HepG2 (cell line): ENCODE data around the gene MAPK14. TPM values are rescaled to one million over a fixed set of nuclear protein-coding genes. Genes with fewer than 3 reads are reported as not detected.
A peak's percentile ranks its signal among the peaks of the same experiment; 100 is the strongest.

Experiments used
- CC2D1A ChIP-seq: sonication (generic); formaldehyde crosslinking; IDR thresholded peaks from 2 replicates; pipeline ENCODE4 v1.8.1; 2023; ENCODE audit warnings: mild to moderate bottlenecking, missing genetic modification reagents
- DZIP1 ChIP-seq: sonication (generic); formaldehyde crosslinking; IDR thresholded peaks from 2 replicates; pipeline ENCODE4 v1.5.0; 2020; ENCODE audit warnings: mild to moderate bottlenecking, missing genetic modification reagents
- HIC2 ChIP-seq: sonication (generic); formaldehyde crosslinking; IDR thresholded peaks from 2 replicates; pipeline ENCODE4 v1.9.0; 2022; ENCODE audit warnings: low read depth, missing genetic modification reagents
- MBNL3 ChIP-seq: fragments of 250-450 bp; sonication (Bioruptor Pico); conservative IDR thresholded peaks from 2 replicates; pipeline ENCODE4 v1.8.0; 2022; ENCODE audit warnings: mild to moderate bottlenecking, inconsistent platforms
- NFYB ChIP-seq: sonication (generic); formaldehyde crosslinking; IDR thresholded peaks from 2 replicates; pipeline ENCODE4 v1.4.0; 2020; ENCODE audit warnings: missing genetic modification reagents
- PPARG ChIP-seq: conservative IDR thresholded peaks from 2 replicates; pipeline ENCODE4 v1.6.1; 2016; ENCODE audit warnings: missing biosample characterization, missing genetic modification reagents
- RAD21 ChIP-seq: fragments of 450-650 bp; formaldehyde crosslinking; IDR thresholded peaks from 2 replicates; pipeline ENCODE4 v1.5.0; 2020; ENCODE audit warnings: mild to moderate bottlenecking
- SALL1 ChIP-seq: sonication (generic); formaldehyde crosslinking; IDR thresholded peaks from 2 replicates; pipeline ENCODE4 v1.8.0; 2022; ENCODE audit warnings: mild to moderate bottlenecking, missing genetic modification reagents
- SCMH1 ChIP-seq: sonication (generic); formaldehyde crosslinking; IDR thresholded peaks from 2 replicates; pipeline ENCODE4 v1.9.0; 2021; ENCODE audit warnings: missing genetic modification reagents, mild to moderate bottlenecking, borderline replicate concordance
- SMAD1 ChIP-seq: sonication (generic); formaldehyde crosslinking; IDR thresholded peaks from 2 replicates; pipeline ENCODE4 v1.4.0; 2020; ENCODE audit warnings: missing genetic modification reagents, low read depth, mild to moderate bottlenecking, borderline replicate concordance
- ZBTB21 ChIP-seq: sonication (generic); formaldehyde crosslinking; IDR thresholded peaks from 2 replicates; pipeline ENCODE4 v1.4.0; 2020; ENCODE audit warnings: missing genetic modification reagents
- ZFP82 ChIP-seq: sonication (generic); formaldehyde crosslinking; IDR thresholded peaks from 2 replicates; pipeline ENCODE4 v1.5.1; 2020; ENCODE audit warnings: mild to moderate bottlenecking, missing genetic modification reagents, borderline replicate concordance
- ZNF124 ChIP-seq: sonication (generic); formaldehyde crosslinking; IDR thresholded peaks from 2 replicates; pipeline ENCODE4 v1.4.0; 2020; ENCODE audit warnings: missing genetic modification reagents
- ZNF24 ChIP-seq: fragments of 450-650 bp; IDR thresholded peaks from 2 replicates; pipeline ENCODE4 v1.6.1; 2017; ENCODE audit warnings: antibody characterized with exemption, mild to moderate bottlenecking
- ZNF256 ChIP-seq: sonication (generic); formaldehyde crosslinking; conservative IDR thresholded peaks from 2 replicates; pipeline ENCODE4 v1.4.0; 2020; ENCODE audit warnings: missing genetic modification reagents
- ZNF263 ChIP-seq: sonication (generic); formaldehyde crosslinking; IDR thresholded peaks from 2 replicates; pipeline ENCODE4 v1.4.0; 2020; ENCODE audit warnings: missing genetic modification reagents
- ZNF33A ChIP-seq: sonication (generic); formaldehyde crosslinking; IDR thresholded peaks from 2 replicates; pipeline ENCODE4 v1.5.1; 2020; ENCODE audit warnings: missing genetic modification reagents, mild to moderate bottlenecking, moderate library complexity, borderline replicate concordance
- ZNF547 ChIP-seq: sonication (generic); formaldehyde crosslinking; IDR thresholded peaks from 2 replicates; pipeline ENCODE4 v1.5.1; 2020; ENCODE audit warnings: mild to moderate bottlenecking, missing genetic modification reagents
- ZNF605 ChIP-seq: sonication (generic); formaldehyde crosslinking; IDR thresholded peaks from 2 replicates; pipeline ENCODE4 v1.8.0; 2022; ENCODE audit warnings: mild to moderate bottlenecking, missing genetic modification reagents
- ZNF746 ChIP-seq: sonication (generic); formaldehyde crosslinking; IDR thresholded peaks from 2 replicates; pipeline ENCODE4 v1.8.0; 2022; ENCODE audit warnings: mild to moderate bottlenecking, missing genetic modification reagents
- ZNF782 ChIP-seq: sonication (generic); formaldehyde crosslinking; IDR thresholded peaks from 2 replicates; pipeline ENCODE4 v1.4.0; 2020; ENCODE audit warnings: missing genetic modification reagents, mild to moderate bottlenecking, borderline replicate concordance
- ZSCAN21 ChIP-seq: sonication (generic); formaldehyde crosslinking; IDR thresholded peaks from 2 replicates; pipeline ENCODE4 v1.8.0; 2022; ENCODE audit warnings: mild to moderate bottlenecking, missing genetic modification reagents, moderate library complexity, borderline replicate concordance
- polyA plus RNA-seq, 8 experiments: library from polyadenylated mRNA; depleted of rRNA in 3 of 8; stranded (reverse) in 7 of 8; unstranded in 1 of 8; fragments of >200 nt; fragmentation: Illumina TruSeq in 4 of 8; extraction: Trizol in 4 of 8; gene quantifications; 2 replicates each; pipeline versions ENCODE4 v1.2.1 to v1.2.3, GENCODE V29; 2011 to 2016; ENCODE audit warnings: low read depth in 4 of 8, missing spikeins in 1 of 8, mixed read lengths in 1 of 8; ENCODE audit not compliant: insufficient read depth in 1 of 8
- total RNA-seq, 5 experiments: library from RNA; depleted of rRNA; stranded (reverse); fragments of >200 nt; fragmentation: Illumina TruSeq; extraction: Trizol; gene quantifications; 2 replicates each; pipeline ENCODE4 v1.2.3, GENCODE V29; 2016; ENCODE audit warnings: low read depth in 1 of 5
- TF ChIP-seq, protein P1 (sequence below): sonication (generic); formaldehyde crosslinking; IDR thresholded peaks from 2 replicates; pipeline ENCODE4 v1.5.1; 2020; ENCODE audit warnings: missing genetic modification reagents, mild to moderate bottlenecking, borderline replicate concordance
- TF ChIP-seq, protein P2 (sequence below): sonication (generic); formaldehyde crosslinking; IDR thresholded peaks from 2 replicates; pipeline ENCODE4 v1.8.1; 2023; ENCODE audit warnings: mild to moderate bottlenecking, missing genetic modification reagents

MAPK14 gene
- total and polyA plus RNA-seq, 2 of the 13 experiments (the other 11 are each of a cell fraction or from before 2014, with no cell fraction given): 66.3 to 67.3 TPM

DNA sequence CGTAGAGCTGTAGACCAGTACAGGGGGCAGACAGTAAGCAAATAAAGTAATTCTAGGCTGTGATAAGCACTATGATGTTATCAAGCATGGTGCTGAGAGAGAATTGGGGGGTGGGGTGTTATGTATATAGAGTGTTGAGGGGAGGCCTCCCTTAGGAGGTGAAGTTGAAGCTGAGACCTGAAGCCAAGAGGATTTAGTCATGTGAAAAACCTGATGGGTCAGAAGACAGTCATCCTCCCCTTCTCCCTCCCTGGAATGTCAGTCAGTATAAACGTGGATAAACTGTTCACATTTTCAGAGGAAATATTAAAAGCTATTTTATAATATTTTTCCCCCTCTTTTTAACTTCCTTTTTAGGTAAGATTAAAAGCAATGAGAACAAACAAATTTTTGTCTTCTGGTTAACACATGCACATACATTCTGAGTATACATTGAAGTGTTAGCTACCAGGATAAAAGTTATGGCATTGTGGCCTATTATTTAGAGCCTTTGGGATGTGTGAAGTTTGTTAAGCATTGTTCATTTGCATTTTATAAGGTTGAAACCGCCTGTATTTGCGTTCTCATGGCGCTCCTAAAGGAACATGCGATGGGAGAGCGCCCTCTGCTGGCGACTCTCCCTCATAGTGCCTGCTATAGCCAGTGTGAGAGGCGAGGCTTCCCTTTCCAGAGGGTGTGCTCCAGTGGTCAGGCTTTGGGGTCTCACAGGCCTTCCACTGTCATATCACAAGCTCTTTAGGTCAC is 67.3 kb downstream of the MAPK14 start (continued):
- TF ChIP-seq CC2D1A (CRISPR knock-in tag) (0 out of 2 replicates have a peak, but pooled peaks have one; percentile 58), ZNF263 (CRISPR knock-in tag) (peak; percentile 63; the same call in 1 of the 2 replicates), ZNF256 (CRISPR knock-in tag) (no peak), ZNF24 (peak; percentile 67), PPARG (CRISPR knock-in tag) (peak; percentile 38; the same call in 1 of the 2 replicates), ZBTB21 (CRISPR knock-in tag) (no peak), MBNL3 (CRISPR knock-in tag) (no peak), ZFP82 (no peak), RAD21 (CRISPR knock-in tag) (peak; percentile 97), NFYB (no peak), ZNF746 (CRISPR knock-in tag) (no peak), DZIP1 (CRISPR knock-in tag) (no peak), SMAD1 (CRISPR knock-in tag) (no peak), ZNF547 (CRISPR knock-in tag) (0 out of 2 replicates have a peak, but pooled peaks have one; percentile 12), ZSCAN21 (CRISPR knock-in tag) (no peak), SALL1 (CRISPR knock-in tag) (peak; percentile 74), ZNF124 (CRISPR knock-in tag) (0 out of 2 replicates have a peak, but pooled peaks have one; percentile 56), ZNF782 (CRISPR knock-in tag) (no peak), HIC2 (CRISPR knock-in tag) (no peak), ZNF605 (peak; percentile 78), SCMH1 (no peak), ZNF33A (no peak)
- TF ChIP-seq, protein P1, sequence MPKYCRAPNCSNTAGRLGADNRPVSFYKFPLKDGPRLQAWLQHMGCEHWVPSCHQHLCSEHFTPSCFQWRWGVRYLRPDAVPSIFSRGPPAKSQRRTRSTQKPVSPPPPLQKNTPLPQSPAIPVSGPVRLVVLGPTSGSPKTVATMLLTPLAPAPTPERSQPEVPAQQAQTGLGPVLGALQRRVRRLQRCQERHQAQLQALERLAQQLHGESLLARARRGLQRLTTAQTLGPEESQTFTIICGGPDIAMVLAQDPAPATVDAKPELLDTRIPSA: no peak
- TF ChIP-seq, protein P2, sequence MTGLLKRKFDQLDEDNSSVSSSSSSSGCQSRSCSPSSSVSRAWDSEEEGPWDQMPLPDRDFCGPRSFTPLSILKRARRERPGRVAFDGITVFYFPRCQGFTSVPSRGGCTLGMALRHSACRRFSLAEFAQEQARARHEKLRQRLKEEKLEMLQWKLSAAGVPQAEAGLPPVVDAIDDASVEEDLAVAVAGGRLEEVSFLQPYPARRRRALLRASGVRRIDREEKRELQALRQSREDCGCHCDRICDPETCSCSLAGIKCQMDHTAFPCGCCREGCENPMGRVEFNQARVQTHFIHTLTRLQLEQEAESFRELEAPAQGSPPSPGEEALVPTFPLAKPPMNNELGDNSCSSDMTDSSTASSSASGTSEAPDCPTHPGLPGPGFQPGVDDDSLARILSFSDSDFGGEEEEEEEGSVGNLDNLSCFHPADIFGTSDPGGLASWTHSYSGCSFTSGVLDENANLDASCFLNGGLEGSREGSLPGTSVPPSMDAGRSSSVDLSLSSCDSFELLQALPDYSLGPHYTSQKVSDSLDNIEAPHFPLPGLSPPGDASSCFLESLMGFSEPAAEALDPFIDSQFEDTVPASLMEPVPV (CRISPR knock-in tag): no peak
